SH-SY5Y (cell line): ENCODE data around the gene SLC6A18.

Experiments
- GATA2 ChIP-seq: IDR thresholded peaks from 2 replicates; pipeline ENCODE4 v1.6.1; 2011; ENCODE audit warnings: mild to moderate bottlenecking, low read depth, low read length
- GATA3 ChIP-seq: IDR thresholded peaks from 2 replicates; pipeline ENCODE4 v1.6.1; 2011; ENCODE audit warnings: low read depth, mild to moderate bottlenecking, low read length, moderate library complexity

- TF ChIP-seq GATA2 (no peak), GATA3 (no peak)
Measured at GRCh38 chr5:1180096-1180495, 45.1 kb upstream of the SLC6A18 start.
